ENCODE data around the gene MANF.

DNA sequence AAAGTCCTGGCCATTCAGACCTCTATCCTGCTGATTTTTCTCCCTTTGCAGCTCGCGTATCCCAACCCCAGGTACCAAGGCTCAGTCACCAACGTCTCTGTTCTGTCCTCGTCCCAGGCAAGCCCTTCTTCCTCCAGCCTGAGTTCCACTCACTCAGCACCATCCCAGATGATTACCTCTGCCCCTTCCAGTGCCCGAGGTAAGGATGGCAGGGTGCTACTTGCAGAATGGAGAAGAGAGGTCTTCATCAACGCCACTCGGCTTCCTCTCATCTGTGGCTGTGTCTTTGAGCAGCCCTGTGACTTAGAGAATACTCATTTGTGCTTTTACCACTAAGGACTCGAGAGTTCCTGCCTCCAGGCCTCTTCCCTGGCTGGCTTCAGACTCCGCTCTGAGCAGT is 22.6 kb upstream of the MANF start:
- TF ChIP-seq, protein P1, sequence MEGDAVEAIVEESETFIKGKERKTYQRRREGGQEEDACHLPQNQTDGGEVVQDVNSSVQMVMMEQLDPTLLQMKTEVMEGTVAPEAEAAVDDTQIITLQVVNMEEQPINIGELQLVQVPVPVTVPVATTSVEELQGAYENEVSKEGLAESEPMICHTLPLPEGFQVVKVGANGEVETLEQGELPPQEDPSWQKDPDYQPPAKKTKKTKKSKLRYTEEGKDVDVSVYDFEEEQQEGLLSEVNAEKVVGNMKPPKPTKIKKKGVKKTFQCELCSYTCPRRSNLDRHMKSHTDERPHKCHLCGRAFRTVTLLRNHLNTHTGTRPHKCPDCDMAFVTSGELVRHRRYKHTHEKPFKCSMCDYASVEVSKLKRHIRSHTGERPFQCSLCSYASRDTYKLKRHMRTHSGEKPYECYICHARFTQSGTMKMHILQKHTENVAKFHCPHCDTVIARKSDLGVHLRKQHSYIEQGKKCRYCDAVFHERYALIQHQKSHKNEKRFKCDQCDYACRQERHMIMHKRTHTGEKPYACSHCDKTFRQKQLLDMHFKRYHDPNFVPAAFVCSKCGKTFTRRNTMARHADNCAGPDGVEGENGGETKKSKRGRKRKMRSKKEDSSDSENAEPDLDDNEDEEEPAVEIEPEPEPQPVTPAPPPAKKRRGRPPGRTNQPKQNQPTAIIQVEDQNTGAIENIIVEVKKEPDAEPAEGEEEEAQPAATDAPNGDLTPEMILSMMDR (IDR thresholded peaks at IDR 0.05) = no peak
- TF ChIP-seq POLR2A (IDR thresholded peaks at IDR 0.05) = no peak

All from sigmoid colon (tissue), 3 donors.